BLaER1 treated with 17β-estradiol and CSF1 and Interleukin-3, amounts not matched to agents 10 nM and 100 nM (cell line): ENCODE data around the gene TRIM62.

Experiments
- H3K27ac ChIP-seq, 11 experiments: shearing (Covaris generic); formaldehyde crosslinking; 2 replicates each; pipeline ENCODE4 v1.8.1; 2022
- H3K27me3 ChIP-seq, 11 experiments: shearing (Covaris generic); formaldehyde crosslinking; 2 replicates each; pipeline ENCODE4 v1.8.1; 2022
- H3K36me3 ChIP-seq, 11 experiments: shearing (Covaris generic); formaldehyde crosslinking; 2 replicates each; pipeline ENCODE4 v1.8.1; 2022
- H3K4me1 ChIP-seq, 10 experiments: shearing (Covaris generic); formaldehyde crosslinking; 2 replicates each; pipeline ENCODE4 v1.8.1; 2022
- H3K4me2 ChIP-seq, 11 experiments: shearing (Covaris generic); formaldehyde crosslinking; 2 replicates each; pipeline ENCODE4 v1.8.1; 2022
- H3K4me3 ChIP-seq, 10 experiments: shearing (Covaris generic); formaldehyde crosslinking; 2 replicates each; pipeline ENCODE4 v1.8.1; 2022
- H3K9ac ChIP-seq, 11 experiments: shearing (Covaris generic); formaldehyde crosslinking; 2 replicates each; pipeline ENCODE4 v1.8.1; 2022
- H3K9me3 ChIP-seq, 11 experiments: shearing (Covaris generic); formaldehyde crosslinking; replicated peaks in 1 of 11; 2 replicates each; pipeline ENCODE4 v1.8.1; 2022
- H4K20me1 ChIP-seq, 11 experiments: shearing (Covaris generic); formaldehyde crosslinking; 2 replicates each; pipeline ENCODE4 v1.8.1; 2022
- Cebpa-rat ChIP-seq, 11 experiments: shearing (Covaris generic); IDR thresholded peaks; 2 replicates each; pipeline ENCODE4 v1.8.1; 2022

TRIM62 gene

DNA sequence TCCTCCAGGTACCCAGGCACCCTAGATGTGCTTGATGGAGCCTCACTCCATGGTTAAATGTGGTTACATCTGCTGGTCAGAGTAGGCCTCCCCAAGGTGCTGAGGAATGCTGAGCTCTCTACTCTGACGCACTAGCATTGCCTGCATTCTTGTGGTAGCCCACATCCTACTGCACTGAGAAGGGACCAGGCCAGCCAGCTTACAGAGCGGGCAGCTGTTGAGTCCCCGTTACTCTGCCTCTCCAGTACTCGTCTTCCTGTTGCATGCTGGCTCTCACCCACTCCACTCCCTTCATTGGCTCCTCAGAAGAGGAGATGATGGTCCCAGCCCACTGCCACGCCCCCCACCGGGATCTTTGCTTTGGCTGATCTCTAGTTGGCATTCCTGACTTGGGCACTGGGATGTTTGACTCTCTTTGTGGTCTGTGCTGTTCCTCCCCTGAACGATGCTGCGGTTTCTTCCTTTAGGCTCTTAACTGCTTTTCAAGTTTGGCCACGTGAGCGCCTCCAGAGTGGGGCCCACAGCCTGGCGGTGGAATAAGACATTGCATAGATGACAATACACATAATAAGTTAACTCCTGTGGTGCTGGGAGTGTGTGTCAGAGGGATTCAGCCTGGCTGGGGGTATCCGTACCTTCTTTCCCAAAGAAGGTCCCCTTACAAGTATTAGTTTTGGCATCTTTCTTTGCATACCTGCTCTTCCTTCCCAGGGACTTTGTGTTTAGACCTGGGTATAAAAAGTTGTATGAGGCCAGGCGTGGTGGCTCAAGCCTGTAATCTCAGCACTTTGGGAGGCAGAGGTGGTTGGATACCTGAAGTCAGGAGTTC is 82.3 kb downstream of the TRIM62 start:
- no peak for TF ChIP-seq Cebpa-rat (IDR thresholded peaks at IDR 0.05)
- Histone ChIP-seq H3K4me2 (peak overlapping the region; percentile 72 to 94 (median 88)), H4K20me1 (peaks cover 0 to 16% (median 0%) of the 10 kb centered on the region in 11 experiments; a peak in 4 of 22 replicates), H3K27me3 (peaks cover 0 to 19% (median 0%) of the 10 kb centered on the region in 11 experiments; a peak in 2 of 22 replicates), H3K27ac (peak overlapping the region; percentile 21 to 85 (median 73); a peak in 20 of 22 replicates), H3K4me1 (peaks cover 39 to 50% (median 43%) of the 10 kb centered on the region in 10 experiments), H3K4me3 (peak overlapping the region in 7 of 10 experiments; percentile 4 to 45 (median 23); a peak in 11 of 20 replicates), H3K36me3 (no peaks in the 10 kb centered on the region; a peak in 1 of 22 replicates), H3K9me3 (no peaks in the 10 kb centered on the region), H3K9ac (peak overlapping the region in 9 of 11 experiments; percentile 19 to 66 (median 56); a peak in 16 of 22 replicates)

DNA sequence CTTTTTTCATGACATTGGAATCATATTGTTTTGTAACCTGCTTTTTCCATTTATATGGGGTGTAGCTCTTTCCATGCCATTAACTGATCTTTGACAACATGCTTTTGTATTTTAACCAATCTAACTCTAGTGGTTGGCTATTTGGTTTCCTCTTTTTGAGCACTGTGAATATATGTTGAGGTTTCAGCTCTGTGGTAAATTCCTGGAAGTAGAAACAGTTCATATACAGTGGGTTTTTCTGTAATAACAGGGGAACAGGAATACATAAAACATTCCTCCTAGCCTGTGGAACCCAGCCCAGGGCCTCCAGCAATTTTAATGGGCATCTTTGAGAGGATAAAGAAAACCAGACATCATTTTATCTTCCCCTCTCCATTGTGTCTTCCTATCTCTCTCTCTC is 83.5 kb downstream of the TRIM62 start:
- Histone ChIP-seq H3K36me3 (no peaks in the 10 kb centered on the region; a peak in 1 of 22 replicates), H3K4me2 (peak overlapping the region; percentile 72 to 94 (median 88)), H3K27ac (peak overlapping the region; percentile 21 to 85 (median 73); a peak in 20 of 22 replicates), H3K4me1 (peaks cover 39 to 50% (median 43%) of the 10 kb centered on the region in 10 experiments), H3K9me3 (no peaks in the 10 kb centered on the region), H3K27me3 (peaks cover 0 to 19% (median 0%) of the 10 kb centered on the region in 11 experiments; a peak in 2 of 22 replicates), H3K9ac (peak overlapping the region in 8 of 11 experiments; percentile 0 to 66 (median 56); a peak in 12 of 22 replicates), H3K4me3 (peak overlapping the region in 2 of 10 experiments; percentile 18 to 45; a peak in 2 of 20 replicates), H4K20me1 (peaks cover 0 to 23% (median 0%) of the 10 kb centered on the region in 11 experiments; a peak in 4 of 22 replicates)
- TF ChIP-seq Cebpa-rat (IDR thresholded peaks at IDR 0.05): no peak

DNA sequence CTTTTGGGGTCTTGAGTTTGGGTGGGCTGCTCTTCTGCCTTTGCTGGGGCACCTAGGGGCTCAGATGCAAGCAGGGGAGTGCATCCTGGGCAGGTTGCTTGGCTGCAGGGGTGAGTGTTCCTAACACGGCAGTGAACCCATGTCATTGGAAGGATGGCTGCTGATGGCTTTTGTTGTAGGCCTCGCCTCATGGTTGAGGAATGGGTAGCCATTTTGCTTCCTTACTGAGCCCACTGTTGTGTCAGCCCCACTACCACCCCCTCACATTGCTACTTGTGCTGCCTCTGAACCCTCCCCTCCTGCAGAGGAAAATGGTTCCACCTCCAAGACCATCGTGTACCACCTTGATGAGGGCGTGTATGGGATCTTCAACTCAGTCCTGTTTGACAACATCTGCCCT is 84.1 kb downstream of the TRIM62 start:
- H3K36me3 ChIP-seq: no peaks in the 10 kb centered on the region; a peak in 1 of 22 replicates
- H3K4me3 ChIP-seq: no peak overlapping the region
- peak overlapping the region; percentile 72 to 94 (median 88) for H3K4me2 ChIP-seq
- peaks cover 39 to 50% (median 43%) of the 10 kb centered on the region in 10 experiments for H3K4me1 ChIP-seq
- peaks cover 0 to 19% (median 0%) of the 10 kb centered on the region in 11 experiments; a peak in 2 of 22 replicates for H3K27me3 ChIP-seq
- peak overlapping the region in 5 of 11 experiments; percentile 72 to 85 (median 81); a peak in 10 of 22 replicates for H3K27ac ChIP-seq
- TF ChIP-seq Cebpa-rat (IDR thresholded peaks at IDR 0.05): no peak
- peaks cover 0 to 27% (median 0%) of the 10 kb centered on the region in 11 experiments; a peak in 4 of 22 replicates for H4K20me1 ChIP-seq
- no peak overlapping the region; a peak in 2 of 22 replicates for H3K9ac ChIP-seq
- no peaks in the 10 kb centered on the region for H3K9me3 ChIP-seq

DNA sequence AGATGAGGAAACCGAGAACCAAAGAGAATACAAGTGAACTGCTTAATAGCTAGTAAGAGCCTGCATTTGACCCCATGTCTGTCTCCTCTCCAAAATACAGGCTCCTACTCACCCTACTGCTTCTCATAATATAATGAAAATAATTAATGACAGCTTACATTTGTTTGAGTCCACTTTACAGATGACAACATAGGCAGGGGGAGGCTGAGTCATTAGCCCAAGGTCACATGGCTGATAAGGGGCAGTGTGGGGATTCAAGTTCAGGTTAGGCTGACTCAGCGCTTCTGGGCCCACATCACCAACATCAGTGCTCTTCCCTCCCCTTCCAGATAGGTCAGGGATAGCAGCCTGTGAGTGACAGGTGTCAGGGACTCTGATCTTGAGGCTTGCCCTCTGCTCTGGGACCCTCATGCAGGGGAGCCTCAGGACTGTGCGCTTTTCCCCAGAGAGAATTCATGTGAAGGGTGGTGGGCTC is 84.7 kb downstream of the TRIM62 start:
- H4K20me1 ChIP-seq: peaks cover 0 to 27% (median 0%) of the 10 kb centered on the region in 11 experiments; a peak in 4 of 22 replicates
- no peak for TF ChIP-seq Cebpa-rat (IDR thresholded peaks at IDR 0.05)
- peak overlapping the region in 3 of 11 experiments; percentile 79 to 85 (median 84); a peak in 5 of 22 replicates for H3K27ac ChIP-seq
- no peaks in the 10 kb centered on the region; a peak in 1 of 22 replicates for H3K36me3 ChIP-seq
- H3K9ac ChIP-seq: no peak overlapping the region
- H3K9me3 ChIP-seq: no peaks in the 10 kb centered on the region
- peaks cover 39 to 50% (median 43%) of the 10 kb centered on the region in 10 experiments for H3K4me1 ChIP-seq
- H3K4me3 ChIP-seq: no peak overlapping the region
- H3K4me2 ChIP-seq: peak overlapping the region; percentile 72 to 94 (median 88); a peak in 21 of 22 replicates
- peaks cover 0 to 13% (median 0%) of the 10 kb centered on the region in 11 experiments; a peak in 2 of 22 replicates for H3K27me3 ChIP-seq

DNA sequence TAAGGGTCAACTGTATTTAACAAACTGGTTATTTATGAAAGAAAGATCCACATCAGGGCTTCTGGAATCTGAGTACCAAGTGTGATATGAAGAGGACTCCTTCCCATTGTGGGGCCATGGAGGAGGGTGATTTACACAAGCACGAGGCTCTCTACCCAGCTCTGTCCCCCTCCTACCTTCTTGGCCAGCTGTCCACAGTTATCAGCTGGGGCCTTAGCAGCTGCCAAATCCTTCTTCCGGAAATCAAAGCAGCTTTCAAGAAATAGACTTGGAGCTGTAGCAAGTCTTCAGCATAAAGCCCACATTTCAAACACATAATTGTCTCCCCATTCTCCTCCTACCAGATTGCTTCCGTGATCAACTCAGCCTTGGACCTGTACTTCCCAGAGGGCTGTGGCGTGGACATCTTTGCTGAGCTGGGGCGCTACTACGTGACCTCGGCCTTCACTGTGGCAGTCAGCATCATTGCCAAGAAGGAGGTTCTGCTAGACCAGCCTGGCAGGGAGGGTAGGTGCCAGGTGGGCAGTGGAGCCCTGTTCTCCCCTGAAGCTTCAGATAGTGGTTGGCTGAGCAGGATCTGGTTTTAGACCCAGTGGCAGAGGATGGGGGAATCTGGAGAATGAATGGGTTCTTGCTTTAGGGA is 85.4 kb downstream of the TRIM62 start:
- Histone ChIP-seq H3K9me3 (no peaks in the 10 kb centered on the region), H3K27me3 (peaks cover 0 to 10% (median 0%) of the 10 kb centered on the region in 11 experiments; a peak in 2 of 22 replicates), H3K4me1 (peaks cover 39 to 50% (median 43%) of the 10 kb centered on the region in 10 experiments), H3K36me3 (no peaks in the 10 kb centered on the region), H3K27ac (no peak overlapping the region), H3K9ac (no peak overlapping the region), H3K4me2 (peak overlapping the region in 1 of 11 experiments; percentile 94; a peak in 1 of 22 replicates), H3K4me3 (no peak overlapping the region), H4K20me1 (peaks cover 0 to 27% (median 0%) of the 10 kb centered on the region in 11 experiments; a peak in 4 of 22 replicates)
- no peak for TF ChIP-seq Cebpa-rat (IDR thresholded peaks at IDR 0.05)
